ENCODE results near the gene INCENP. TPM values are rescaled to one million over a fixed set of nuclear protein-coding genes. Genes with fewer than 3 reads are reported as not detected.

The INCENP gene
- total RNA-seq, 2 donors from 2014 or later: 8.8 to 13.0 TPM

DNA sequence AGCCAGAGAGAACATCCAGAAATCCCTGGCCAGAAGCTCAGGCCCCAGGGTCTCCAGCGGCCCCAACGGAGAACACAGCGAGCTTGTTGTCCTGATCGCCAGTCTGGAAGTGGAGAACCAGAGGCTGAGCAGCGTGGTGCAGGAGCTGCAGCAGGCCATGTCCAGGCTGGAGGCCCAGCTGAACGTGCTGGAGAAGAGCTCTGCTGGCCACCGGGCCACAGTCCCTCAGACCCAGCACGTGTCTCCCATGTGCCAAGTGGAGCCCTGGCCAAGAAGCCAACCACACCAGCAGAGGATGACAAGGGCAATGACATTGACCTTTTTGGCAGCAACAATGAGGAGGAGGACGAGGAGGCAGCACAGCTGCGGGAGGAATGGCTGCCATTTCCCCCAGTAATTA, 45.6 kb downstream of the INCENP start:
- Histone ChIP-seq H3K36me3 (no peaks in the 10 kb centered on the region), H3K27me3 (replicated peaks; ENCODE audit: insufficient read depth) (no peaks in the 10 kb centered on the region), H3K9me3 (no peaks in the 10 kb centered on the region), H3K4me3 (no peak overlapping the region), H3K4me1 (ENCODE audit: control insufficient read depth in 1 of 2, low read depth in 2 of 2) (no peaks in the 10 kb centered on the region), H3K27ac (no peak overlapping the region)
- DNase-seq (ENCODE audit: low spot score) (no peak), ATAC-seq (ENCODE audit: insufficient number of reproducible peaks, low FRiP score, low read depth) (no peak)
- TF ChIP-seq, protein P1, sequence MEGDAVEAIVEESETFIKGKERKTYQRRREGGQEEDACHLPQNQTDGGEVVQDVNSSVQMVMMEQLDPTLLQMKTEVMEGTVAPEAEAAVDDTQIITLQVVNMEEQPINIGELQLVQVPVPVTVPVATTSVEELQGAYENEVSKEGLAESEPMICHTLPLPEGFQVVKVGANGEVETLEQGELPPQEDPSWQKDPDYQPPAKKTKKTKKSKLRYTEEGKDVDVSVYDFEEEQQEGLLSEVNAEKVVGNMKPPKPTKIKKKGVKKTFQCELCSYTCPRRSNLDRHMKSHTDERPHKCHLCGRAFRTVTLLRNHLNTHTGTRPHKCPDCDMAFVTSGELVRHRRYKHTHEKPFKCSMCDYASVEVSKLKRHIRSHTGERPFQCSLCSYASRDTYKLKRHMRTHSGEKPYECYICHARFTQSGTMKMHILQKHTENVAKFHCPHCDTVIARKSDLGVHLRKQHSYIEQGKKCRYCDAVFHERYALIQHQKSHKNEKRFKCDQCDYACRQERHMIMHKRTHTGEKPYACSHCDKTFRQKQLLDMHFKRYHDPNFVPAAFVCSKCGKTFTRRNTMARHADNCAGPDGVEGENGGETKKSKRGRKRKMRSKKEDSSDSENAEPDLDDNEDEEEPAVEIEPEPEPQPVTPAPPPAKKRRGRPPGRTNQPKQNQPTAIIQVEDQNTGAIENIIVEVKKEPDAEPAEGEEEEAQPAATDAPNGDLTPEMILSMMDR (IDR thresholded peaks at IDR 0.05): no peak

DNA sequence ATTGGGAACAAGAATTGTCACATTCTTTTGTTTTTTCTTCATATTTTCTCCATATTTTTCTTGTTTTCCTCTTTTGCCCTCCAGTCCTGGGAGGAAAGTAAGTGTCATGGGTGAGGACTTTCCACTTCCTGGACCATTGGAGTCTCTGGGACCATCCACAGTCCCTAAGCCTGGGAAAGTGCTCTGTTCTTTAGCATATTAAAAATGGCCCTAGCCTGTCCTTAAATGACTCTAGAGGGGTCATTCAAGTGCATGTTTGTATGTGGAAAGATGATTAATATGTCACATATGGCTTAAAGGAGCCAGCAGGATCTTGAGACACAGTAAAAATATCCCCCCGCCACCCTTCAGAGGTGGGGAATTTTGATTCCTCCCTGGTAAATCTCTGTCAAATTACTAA, 46.1 kb downstream of the INCENP start:
- TF ChIP-seq, protein P1 (IDR thresholded peaks at IDR 0.05): no peak
- H3K36me3 ChIP-seq: no peaks in the 10 kb centered on the region
- H3K4me1 ChIP-seq (ENCODE audit: control insufficient read depth in 1 of 2, low read depth in 2 of 2): no peaks in the 10 kb centered on the region
- no peak for ATAC-seq (ENCODE audit: insufficient number of reproducible peaks, low FRiP score, low read depth)
- H3K4me3 ChIP-seq: no peak overlapping the region
- no peak for DNase-seq (ENCODE audit: low spot score)
- H3K27me3 ChIP-seq (replicated peaks; ENCODE audit: insufficient read depth): no peaks in the 10 kb centered on the region
- H3K9me3 ChIP-seq: no peaks in the 10 kb centered on the region
- H3K27ac ChIP-seq: no peak overlapping the region

DNA sequence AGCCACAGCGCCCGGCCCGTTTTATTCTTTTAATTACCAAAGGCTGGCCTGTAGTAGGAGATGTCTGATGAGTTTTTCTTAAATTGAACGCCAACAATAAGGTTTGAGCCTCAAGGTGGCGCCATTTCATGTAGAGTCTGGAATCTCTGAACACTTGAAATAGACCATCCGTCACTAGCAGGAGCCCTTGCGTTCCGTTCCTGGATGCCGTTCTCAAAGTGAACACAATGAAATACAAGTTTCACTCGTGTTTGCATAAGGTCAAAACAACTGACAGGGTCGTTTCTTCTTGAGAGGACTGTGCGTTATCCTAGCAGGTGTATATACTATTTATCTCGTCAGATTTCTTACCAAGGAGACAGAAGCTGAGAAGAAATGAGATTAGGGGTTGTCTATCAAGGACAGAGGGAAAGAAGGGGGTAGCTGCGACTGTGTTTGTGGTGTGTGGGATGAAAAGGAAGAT, 47.5 kb downstream of the INCENP start:
- Histone ChIP-seq H3K27me3 (replicated peaks; ENCODE audit: insufficient read depth) (no peaks in the 10 kb centered on the region), H3K27ac (no peak overlapping the region), H3K9me3 (no peaks in the 10 kb centered on the region), H3K36me3 (no peaks in the 10 kb centered on the region), H3K4me3 (peak overlapping the region; percentile 9), H3K4me1 (ENCODE audit: control insufficient read depth in 1 of 2, low read depth in 2 of 2) (no peaks in the 10 kb centered on the region)
- DNase-seq (ENCODE audit: low spot score): peak; percentile 25
- TF ChIP-seq, protein P1 (IDR thresholded peaks at IDR 0.05): peak; percentile 37
- ATAC-seq (ENCODE audit: insufficient number of reproducible peaks, low FRiP score, low read depth): no peak

DNA sequence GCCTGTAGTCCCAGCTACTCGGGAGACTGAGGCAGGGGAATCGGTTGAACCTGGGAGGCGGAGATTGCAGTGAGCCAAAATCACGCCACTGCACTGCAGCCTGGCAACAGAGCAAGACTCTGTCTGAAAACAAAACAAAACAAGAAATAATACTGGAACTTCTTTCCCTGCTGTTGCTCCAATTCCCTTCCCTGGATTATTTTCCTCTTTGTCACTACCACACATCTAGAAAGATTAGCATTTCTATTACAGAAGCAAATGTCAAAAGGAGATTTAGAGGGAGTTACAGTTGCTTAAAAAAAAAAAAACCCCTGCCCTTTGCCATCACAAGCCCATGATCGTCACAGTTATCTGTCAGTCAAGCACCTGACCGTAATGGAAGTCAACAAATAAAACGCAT, 48.5 kb downstream of the INCENP start:
- Histone ChIP-seq H3K27ac (no peak overlapping the region), H3K36me3 (no peaks in the 10 kb centered on the region), H3K4me1 (ENCODE audit: control insufficient read depth in 1 of 2, low read depth in 2 of 2) (no peaks in the 10 kb centered on the region), H3K9me3 (no peaks in the 10 kb centered on the region), H3K4me3 (no peak overlapping the region), H3K27me3 (replicated peaks; ENCODE audit: insufficient read depth) (no peaks in the 10 kb centered on the region)
- ATAC-seq (ENCODE audit: insufficient number of reproducible peaks, low FRiP score, low read depth): no peak
- TF ChIP-seq, protein P1 (IDR thresholded peaks at IDR 0.05): no peak
- DNase-seq (ENCODE audit: low spot score): no peak

DNA sequence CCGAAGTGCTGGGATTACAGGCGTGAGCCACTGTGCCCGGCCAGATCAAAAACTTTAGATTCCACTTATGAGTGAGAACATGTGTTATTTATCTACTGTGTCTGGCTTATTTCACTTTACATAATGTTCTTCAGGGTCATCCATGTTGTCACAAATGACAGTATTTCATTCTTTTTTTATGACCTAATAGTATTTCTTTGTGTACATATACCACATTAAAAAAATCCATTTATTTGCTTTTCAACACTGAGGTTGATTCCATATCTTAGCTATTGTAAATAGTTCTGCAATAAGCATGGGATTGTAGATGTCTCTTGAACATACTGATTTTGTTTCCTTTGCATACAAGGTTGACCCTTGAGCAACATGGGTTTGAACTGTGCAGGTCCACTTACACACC, 53.0 kb downstream of the INCENP start:
- Histone ChIP-seq H3K27ac (no peak overlapping the region), H3K9me3 (no peaks in the 10 kb centered on the region)
- TF ChIP-seq, protein P1 (IDR thresholded peaks at IDR 0.05): no peak

More for the DNA sequence above, 53.0 kb downstream of the INCENP start:
- ATAC-seq (ENCODE audit: insufficient number of reproducible peaks, low FRiP score, low read depth) (no peak), DNase-seq (ENCODE audit: low spot score) (no peak)
- Histone ChIP-seq H3K4me3 (no peak overlapping the region), H3K4me1 (ENCODE audit: control insufficient read depth in 1 of 2, low read depth in 2 of 2) (no peaks in the 10 kb centered on the region), H3K36me3 (no peaks in the 10 kb centered on the region), H3K27me3 (replicated peaks; ENCODE audit: insufficient read depth) (no peaks in the 10 kb centered on the region)

Measured in thoracic aorta (tissue), 2 donors.